Omental fat pad (tissue), 4 donors: ENCODE data around the gene MYO1E. TPM values are rescaled to one million over a fixed set of nuclear protein-coding genes. Genes with fewer than 3 reads are reported as not detected.

ENCODE experiments used
- ATAC-seq: fragments of 150-250 bp; one replicate; pipeline ENCODE4 v1.9.1; 2016; ENCODE audit warnings: mild to moderate bottlenecking, moderate library complexity; ENCODE audit not compliant: low FRiP score
- DNase-seq: peaks from one replicate; pipeline ENCODE4 v3.0.0-alpha.2; 2019; ENCODE audit warnings: low spot score
- CTCF ChIP-seq, 3 donors: fragments of 450-650 bp; IDR thresholded peaks; one replicate each; pipeline ENCODE4 v1.5.1; 2016 to 2017; ENCODE audit warnings: antibody characterized with exemption in 3 of 3, mild to moderate bottlenecking in 3 of 3, moderate library complexity in 2 of 3
- total RNA-seq, 4 donors: library from RNA; depleted of rRNA; stranded (reverse); fragments of >200 nt; gene quantifications; one replicate each; pipeline ENCODE4 v1.1.0, GENCODE V29; 2016

The MYO1E gene
- total RNA-seq, 4 donors from 2014 or later = 35.7 to 193 (median 68.0) TPM

GRCh38 chr15:59179717-59180116 lies 193.0 kb downstream of the MYO1E start:
- no peak for ATAC-seq
- TF ChIP-seq CTCF (IDR thresholded peaks at IDR 0.05) = no peak
- DNase-seq = no peak

- DNase-seq (no peak), ATAC-seq (no peak)
- TF ChIP-seq CTCF (IDR thresholded peaks at IDR 0.05) = no peak
Observed at GRCh38 chr15:59178151-59178695, 194.4 kb downstream of the MYO1E start.

- TF ChIP-seq CTCF (IDR thresholded peaks at IDR 0.05) = no peak
- ATAC-seq (peak; percentile 5), DNase-seq (no peak)
Observed at GRCh38 chr15:59177317-59177660, 195.4 kb downstream of the MYO1E start.

GRCh38 chr15:59176653-59177316 lies 195.9 kb downstream of the MYO1E start:
- no peak for TF ChIP-seq CTCF (IDR thresholded peaks at IDR 0.05)
- ATAC-seq (no peak), DNase-seq (no peak)

GRCh38 chr15:59174835-59175831 lies 197.5 kb downstream of the MYO1E start:
- no peak for DNase-seq
- peak; percentile 47 for ATAC-seq
- no peak for TF ChIP-seq CTCF (IDR thresholded peaks at IDR 0.05)

GRCh38 chr15:59174151-59174834 lies 198.4 kb downstream of the MYO1E start:
- ATAC-seq (no peak), DNase-seq (no peak)
- no peak for TF ChIP-seq CTCF (IDR thresholded peaks at IDR 0.05)
